CD1c-positive myeloid dendritic cell (primary cell): ENCODE results near the gene TBC1D19.
"Not testable (repeated sequence)": the region's sequence is repeated elsewhere in the genome, so short reads cannot be mapped to it uniquely, and the experiment has no call there.

Experiments used
- DNase-seq: peaks from one replicate; pipeline ENCODE4 v3.0.0-alpha.2; 2016; ENCODE audit errors: extremely low spot score

Gene TBC1D19

GRCh38 chr4:26682436-26682835 lies 98.6 kb downstream of the TBC1D19 start:
- DNase-seq: no peak

- no peak for DNase-seq
These were observed 101.4 kb downstream of the TBC1D19 start for GRCh38 chr4:26685250-26685649.

- DNase-seq: no peak
These were observed 103.8 kb downstream of the TBC1D19 start for GRCh38 chr4:26687728-26688127.

- DNase-seq: no peak
These were observed 106.6 kb downstream of the TBC1D19 start for GRCh38 chr4:26690506-26690905.

GRCh38 chr4:26692014-26692726 lies 108.3 kb downstream of the TBC1D19 start:
- no peak for DNase-seq

GRCh38 chr4:26694131-26694530 lies 110.2 kb downstream of the TBC1D19 start:
- not testable (repeated sequence) for DNase-seq

GRCh38 chr4:26700110-26700509 lies 116.2 kb downstream of the TBC1D19 start:
- DNase-seq: no peak

GRCh38 chr4:26701095-26701494 lies 117.2 kb downstream of the TBC1D19 start:
- DNase-seq: no peak

- DNase-seq: no peak
These were observed 117.9 kb downstream of the TBC1D19 start for GRCh38 chr4:26701786-26702227.

- DNase-seq: no peak
These were observed 123.5 kb downstream of the TBC1D19 start for GRCh38 chr4:26707342-26707741.

GRCh38 chr4:26709246-26709645 lies 125.4 kb downstream of the TBC1D19 start:
- no peak for DNase-seq

GRCh38 chr4:26713563-26714151 lies 129.8 kb downstream of the TBC1D19 start:
- no peak for DNase-seq

- DNase-seq: peak; percentile 44
These were observed 131.9 kb downstream of the TBC1D19 start for GRCh38 chr4:26715636-26716242.

GRCh38 chr4:26717332-26717731 lies 133.4 kb downstream of the TBC1D19 start:
- DNase-seq: peak; percentile 32

GRCh38 chr4:26719954-26720552 lies 136.2 kb downstream of the TBC1D19 start:
- DNase-seq: peak; percentile 38

- DNase-seq: no peak
These were observed 137.8 kb downstream of the TBC1D19 start for GRCh38 chr4:26721685-26722084.

GRCh38 chr4:26723216-26723615 lies 139.3 kb downstream of the TBC1D19 start:
- DNase-seq: no peak

GRCh38 chr4:26724534-26724933 lies 140.7 kb downstream of the TBC1D19 start:
- DNase-seq: no peak

- no peak for DNase-seq
These were observed 142.9 kb downstream of the TBC1D19 start for GRCh38 chr4:26726655-26727387.

- DNase-seq: no peak
These were observed 144.0 kb downstream of the TBC1D19 start for GRCh38 chr4:26727844-26728243.

- DNase-seq: no peak
These were observed 145.1 kb downstream of the TBC1D19 start for GRCh38 chr4:26729027-26729426.

GRCh38 chr4:26729547-26729946 lies 145.7 kb downstream of the TBC1D19 start:
- DNase-seq: no peak
